IMR-90 (cell line): ENCODE results near the gene GINS1.

Experiments used
- BHLHE40 ChIP-seq: fragments of 150-350 bp; IDR thresholded peaks from 2 replicates; pipeline ENCODE4 v1.6.1; 2016; ENCODE audit warnings: mild to moderate bottlenecking, low read depth, low read length
- CEBPB ChIP-seq: IDR thresholded peaks from 2 replicates; pipeline ENCODE4 v1.6.1; 2012; ENCODE audit warnings: low read depth, low read length, improper control_type of control experiment
- NFE2L2 ChIP-seq: fragments of 150-350 bp; IDR thresholded peaks from 2 replicates; pipeline ENCODE4 v1.6.1; 2016; ENCODE audit warnings: low read depth, mild to moderate bottlenecking, low read length
- POLR2A ChIP-seq: IDR thresholded peaks from 2 replicates; pipeline ENCODE4 v1.6.1; 2012; ENCODE audit warnings: mild to moderate bottlenecking, low read depth, low read length
- RAD21 ChIP-seq: IDR thresholded peaks from 2 replicates; pipeline ENCODE4 v1.6.1; 2012; ENCODE audit warnings: low read length, improper control_type of control experiment
- TF ChIP-seq, protein P1 (sequence below): conservative IDR thresholded peaks from 2 replicates; pipeline ENCODE4 v1.5.1; 2012; ENCODE audit warnings: mild to moderate bottlenecking, low read depth, low read length, improper control_type of control experiment
- TF ChIP-seq, protein P2 (sequence below): fragments of 150-350 bp; IDR thresholded peaks from 2 replicates; pipeline ENCODE4 v1.6.1; 2017; ENCODE audit warnings: mild to moderate bottlenecking, antibody characterized with exemption, low read length, low read depth

DNA sequence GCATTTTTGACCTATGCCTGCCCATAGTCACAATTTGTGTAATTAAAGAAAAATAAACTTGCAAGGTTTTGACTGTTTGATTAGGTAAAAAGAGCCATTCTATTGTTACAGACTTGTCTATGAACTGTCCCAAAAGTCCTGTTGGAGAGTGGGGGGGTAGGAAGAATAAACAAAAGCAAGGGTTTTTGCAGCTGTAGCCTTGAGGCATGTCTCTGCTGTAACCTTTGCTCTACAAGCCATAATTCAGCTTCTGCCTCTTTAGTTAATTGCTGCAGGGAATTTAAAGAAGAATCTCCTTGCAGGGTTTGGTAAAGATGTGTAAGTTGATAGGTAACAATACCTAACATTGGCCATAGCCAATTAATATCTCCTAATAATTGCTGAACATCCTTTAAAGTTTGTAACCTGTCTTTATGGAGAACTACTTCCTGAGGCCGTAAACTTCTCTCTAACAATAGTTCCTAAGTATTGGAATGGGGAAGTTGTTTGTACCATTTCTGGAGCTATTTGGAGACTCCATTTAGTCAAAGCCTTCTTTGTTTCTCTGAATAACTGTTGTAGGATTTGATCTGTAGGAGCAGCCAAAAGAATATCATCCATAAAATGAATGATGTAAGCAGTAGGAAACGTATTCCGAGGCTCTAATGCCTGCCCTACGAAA is 9.0 kb upstream of the GINS1 start:
- TF ChIP-seq, protein P1, sequence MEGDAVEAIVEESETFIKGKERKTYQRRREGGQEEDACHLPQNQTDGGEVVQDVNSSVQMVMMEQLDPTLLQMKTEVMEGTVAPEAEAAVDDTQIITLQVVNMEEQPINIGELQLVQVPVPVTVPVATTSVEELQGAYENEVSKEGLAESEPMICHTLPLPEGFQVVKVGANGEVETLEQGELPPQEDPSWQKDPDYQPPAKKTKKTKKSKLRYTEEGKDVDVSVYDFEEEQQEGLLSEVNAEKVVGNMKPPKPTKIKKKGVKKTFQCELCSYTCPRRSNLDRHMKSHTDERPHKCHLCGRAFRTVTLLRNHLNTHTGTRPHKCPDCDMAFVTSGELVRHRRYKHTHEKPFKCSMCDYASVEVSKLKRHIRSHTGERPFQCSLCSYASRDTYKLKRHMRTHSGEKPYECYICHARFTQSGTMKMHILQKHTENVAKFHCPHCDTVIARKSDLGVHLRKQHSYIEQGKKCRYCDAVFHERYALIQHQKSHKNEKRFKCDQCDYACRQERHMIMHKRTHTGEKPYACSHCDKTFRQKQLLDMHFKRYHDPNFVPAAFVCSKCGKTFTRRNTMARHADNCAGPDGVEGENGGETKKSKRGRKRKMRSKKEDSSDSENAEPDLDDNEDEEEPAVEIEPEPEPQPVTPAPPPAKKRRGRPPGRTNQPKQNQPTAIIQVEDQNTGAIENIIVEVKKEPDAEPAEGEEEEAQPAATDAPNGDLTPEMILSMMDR, result no peak
- TF ChIP-seq POLR2A (no peak), BHLHE40 (no peak), CEBPB (no peak), RAD21 (no peak), NFE2L2 (no peak)
- TF ChIP-seq, protein P2, sequence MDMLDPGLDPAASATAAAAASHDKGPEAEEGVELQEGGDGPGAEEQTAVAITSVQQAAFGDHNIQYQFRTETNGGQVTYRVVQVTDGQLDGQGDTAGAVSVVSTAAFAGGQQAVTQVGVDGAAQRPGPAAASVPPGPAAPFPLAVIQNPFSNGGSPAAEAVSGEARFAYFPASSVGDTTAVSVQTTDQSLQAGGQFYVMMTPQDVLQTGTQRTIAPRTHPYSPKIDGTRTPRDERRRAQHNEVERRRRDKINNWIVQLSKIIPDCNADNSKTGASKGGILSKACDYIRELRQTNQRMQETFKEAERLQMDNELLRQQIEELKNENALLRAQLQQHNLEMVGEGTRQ, result no peak
